Measurements from ENCODE around the gene PHYKPL. TPM values are rescaled to one million over a fixed set of nuclear protein-coding genes. Genes with fewer than 3 reads are reported as not detected.

PHYKPL gene
- total RNA-seq, 1 experiment from 2014 or later = 41.7 TPM

DNA sequence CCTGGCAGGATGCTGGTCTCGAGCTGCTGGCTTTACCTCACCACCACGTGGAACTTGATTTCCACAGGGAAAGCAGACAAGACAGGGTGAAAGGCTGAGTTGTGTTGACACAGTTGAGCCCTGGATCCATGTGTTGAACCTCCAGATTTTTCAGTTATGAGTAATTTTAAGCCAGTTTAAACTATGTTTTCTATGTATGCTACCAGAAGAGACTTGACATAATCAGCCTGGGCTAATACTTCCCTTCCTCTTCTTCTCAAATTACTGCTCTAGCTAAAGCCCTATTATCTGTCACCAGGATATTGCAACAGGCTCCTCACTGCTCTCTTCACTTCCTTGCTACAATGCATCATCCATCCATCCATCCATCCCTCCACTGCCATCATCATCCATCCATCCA is 12.0 kb upstream of the PHYKPL start:
- POLR2A ChIA-PET = no interaction called here
- H3K27ac Mint-ChIP-seq = no peak overlapping the region
- no peak for DNase-seq (ENCODE audit: low spot score)

More for the DNA sequence above, 12.0 kb upstream of the PHYKPL start:
- CTCF ChIA-PET = no interaction called here
- H3K27me3 Mint-ChIP-seq (ENCODE audit: low read depth) = no peaks in the 10 kb centered on the region
- H3K36me3 Mint-ChIP-seq = no peaks in the 10 kb centered on the region
- TF ChIP-seq TEAD4 (CRISPR knock-in tag; IDR thresholded peaks at IDR 0.05) (no peak), KAT7 (CRISPR knock-in tag; IDR thresholded peaks at IDR 0.05; ENCODE audit: borderline replicate concordance) (no peak), SOX15 (CRISPR knock-in tag; IDR thresholded peaks at IDR 0.05) (no peak), CBFB (CRISPR knock-in tag; IDR thresholded peaks at IDR 0.05; ENCODE audit: low read depth) (no peak), HMGA2 (CRISPR knock-in tag; IDR thresholded peaks at IDR 0.05) (no peak), CREM (CRISPR knock-in tag; IDR thresholded peaks at IDR 0.05) (no peak), MXD4 (CRISPR knock-in tag; IDR thresholded peaks at IDR 0.05; ENCODE audit: borderline replicate concordance) (no peak), NFE2L1 (CRISPR knock-in tag; IDR thresholded peaks at IDR 0.05) (no peak), NFYB (CRISPR knock-in tag; conservative IDR thresholded peaks at IDR 0.05; ENCODE audit: low read depth) (no peak), EMX1 (CRISPR knock-in tag; IDR thresholded peaks at IDR 0.05) (no peak)
- TF ChIP-seq, protein P1, sequence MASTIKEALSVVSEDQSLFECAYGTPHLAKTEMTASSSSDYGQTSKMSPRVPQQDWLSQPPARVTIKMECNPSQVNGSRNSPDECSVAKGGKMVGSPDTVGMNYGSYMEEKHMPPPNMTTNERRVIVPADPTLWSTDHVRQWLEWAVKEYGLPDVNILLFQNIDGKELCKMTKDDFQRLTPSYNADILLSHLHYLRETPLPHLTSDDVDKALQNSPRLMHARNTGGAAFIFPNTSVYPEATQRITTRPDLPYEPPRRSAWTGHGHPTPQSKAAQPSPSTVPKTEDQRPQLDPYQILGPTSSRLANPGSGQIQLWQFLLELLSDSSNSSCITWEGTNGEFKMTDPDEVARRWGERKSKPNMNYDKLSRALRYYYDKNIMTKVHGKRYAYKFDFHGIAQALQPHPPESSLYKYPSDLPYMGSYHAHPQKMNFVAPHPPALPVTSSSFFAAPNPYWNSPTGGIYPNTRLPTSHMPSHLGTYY (CRISPR knock-in tag; IDR thresholded peaks at IDR 0.05) = no peak
- TF ChIP-seq, protein P2, sequence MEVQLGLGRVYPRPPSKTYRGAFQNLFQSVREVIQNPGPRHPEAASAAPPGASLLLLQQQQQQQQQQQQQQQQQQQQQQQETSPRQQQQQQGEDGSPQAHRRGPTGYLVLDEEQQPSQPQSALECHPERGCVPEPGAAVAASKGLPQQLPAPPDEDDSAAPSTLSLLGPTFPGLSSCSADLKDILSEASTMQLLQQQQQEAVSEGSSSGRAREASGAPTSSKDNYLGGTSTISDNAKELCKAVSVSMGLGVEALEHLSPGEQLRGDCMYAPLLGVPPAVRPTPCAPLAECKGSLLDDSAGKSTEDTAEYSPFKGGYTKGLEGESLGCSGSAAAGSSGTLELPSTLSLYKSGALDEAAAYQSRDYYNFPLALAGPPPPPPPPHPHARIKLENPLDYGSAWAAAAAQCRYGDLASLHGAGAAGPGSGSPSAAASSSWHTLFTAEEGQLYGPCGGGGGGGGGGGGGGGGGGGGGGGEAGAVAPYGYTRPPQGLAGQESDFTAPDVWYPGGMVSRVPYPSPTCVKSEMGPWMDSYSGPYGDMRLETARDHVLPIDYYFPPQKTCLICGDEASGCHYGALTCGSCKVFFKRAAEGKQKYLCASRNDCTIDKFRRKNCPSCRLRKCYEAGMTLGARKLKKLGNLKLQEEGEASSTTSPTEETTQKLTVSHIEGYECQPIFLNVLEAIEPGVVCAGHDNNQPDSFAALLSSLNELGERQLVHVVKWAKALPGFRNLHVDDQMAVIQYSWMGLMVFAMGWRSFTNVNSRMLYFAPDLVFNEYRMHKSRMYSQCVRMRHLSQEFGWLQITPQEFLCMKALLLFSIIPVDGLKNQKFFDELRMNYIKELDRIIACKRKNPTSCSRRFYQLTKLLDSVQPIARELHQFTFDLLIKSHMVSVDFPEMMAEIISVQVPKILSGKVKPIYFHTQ (CRISPR knock-in tag; IDR thresholded peaks at IDR 0.05) = no peak
- TF ChIP-seq, protein P3, sequence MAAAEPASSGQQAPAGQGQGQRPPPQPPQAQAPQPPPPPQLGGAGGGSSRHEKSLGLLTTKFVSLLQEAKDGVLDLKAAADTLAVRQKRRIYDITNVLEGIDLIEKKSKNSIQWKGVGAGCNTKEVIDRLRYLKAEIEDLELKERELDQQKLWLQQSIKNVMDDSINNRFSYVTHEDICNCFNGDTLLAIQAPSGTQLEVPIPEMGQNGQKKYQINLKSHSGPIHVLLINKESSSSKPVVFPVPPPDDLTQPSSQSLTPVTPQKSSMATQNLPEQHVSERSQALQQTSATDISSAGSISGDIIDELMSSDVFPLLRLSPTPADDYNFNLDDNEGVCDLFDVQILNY (CRISPR knock-in tag; IDR thresholded peaks at IDR 0.05) = no peak
- TF ChIP-seq, protein P4, sequence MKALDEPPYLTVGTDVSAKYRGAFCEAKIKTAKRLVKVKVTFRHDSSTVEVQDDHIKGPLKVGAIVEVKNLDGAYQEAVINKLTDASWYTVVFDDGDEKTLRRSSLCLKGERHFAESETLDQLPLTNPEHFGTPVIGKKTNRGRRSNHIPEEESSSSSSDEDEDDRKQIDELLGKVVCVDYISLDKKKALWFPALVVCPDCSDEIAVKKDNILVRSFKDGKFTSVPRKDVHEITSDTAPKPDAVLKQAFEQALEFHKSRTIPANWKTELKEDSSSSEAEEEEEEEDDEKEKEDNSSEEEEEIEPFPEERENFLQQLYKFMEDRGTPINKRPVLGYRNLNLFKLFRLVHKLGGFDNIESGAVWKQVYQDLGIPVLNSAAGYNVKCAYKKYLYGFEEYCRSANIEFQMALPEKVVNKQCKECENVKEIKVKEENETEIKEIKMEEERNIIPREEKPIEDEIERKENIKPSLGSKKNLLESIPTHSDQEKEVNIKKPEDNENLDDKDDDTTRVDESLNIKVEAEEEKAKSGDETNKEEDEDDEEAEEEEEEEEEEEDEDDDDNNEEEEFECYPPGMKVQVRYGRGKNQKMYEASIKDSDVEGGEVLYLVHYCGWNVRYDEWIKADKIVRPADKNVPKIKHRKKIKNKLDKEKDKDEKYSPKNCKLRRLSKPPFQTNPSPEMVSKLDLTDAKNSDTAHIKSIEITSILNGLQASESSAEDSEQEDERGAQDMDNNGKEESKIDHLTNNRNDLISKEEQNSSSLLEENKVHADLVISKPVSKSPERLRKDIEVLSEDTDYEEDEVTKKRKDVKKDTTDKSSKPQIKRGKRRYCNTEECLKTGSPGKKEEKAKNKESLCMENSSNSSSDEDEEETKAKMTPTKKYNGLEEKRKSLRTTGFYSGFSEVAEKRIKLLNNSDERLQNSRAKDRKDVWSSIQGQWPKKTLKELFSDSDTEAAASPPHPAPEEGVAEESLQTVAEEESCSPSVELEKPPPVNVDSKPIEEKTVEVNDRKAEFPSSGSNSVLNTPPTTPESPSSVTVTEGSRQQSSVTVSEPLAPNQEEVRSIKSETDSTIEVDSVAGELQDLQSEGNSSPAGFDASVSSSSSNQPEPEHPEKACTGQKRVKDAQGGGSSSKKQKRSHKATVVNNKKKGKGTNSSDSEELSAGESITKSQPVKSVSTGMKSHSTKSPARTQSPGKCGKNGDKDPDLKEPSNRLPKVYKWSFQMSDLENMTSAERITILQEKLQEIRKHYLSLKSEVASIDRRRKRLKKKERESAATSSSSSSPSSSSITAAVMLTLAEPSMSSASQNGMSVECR (CRISPR knock-in tag; IDR thresholded peaks at IDR 0.05; ENCODE audit: borderline replicate concordance) = no peak
- TF ChIP-seq, protein P5, sequence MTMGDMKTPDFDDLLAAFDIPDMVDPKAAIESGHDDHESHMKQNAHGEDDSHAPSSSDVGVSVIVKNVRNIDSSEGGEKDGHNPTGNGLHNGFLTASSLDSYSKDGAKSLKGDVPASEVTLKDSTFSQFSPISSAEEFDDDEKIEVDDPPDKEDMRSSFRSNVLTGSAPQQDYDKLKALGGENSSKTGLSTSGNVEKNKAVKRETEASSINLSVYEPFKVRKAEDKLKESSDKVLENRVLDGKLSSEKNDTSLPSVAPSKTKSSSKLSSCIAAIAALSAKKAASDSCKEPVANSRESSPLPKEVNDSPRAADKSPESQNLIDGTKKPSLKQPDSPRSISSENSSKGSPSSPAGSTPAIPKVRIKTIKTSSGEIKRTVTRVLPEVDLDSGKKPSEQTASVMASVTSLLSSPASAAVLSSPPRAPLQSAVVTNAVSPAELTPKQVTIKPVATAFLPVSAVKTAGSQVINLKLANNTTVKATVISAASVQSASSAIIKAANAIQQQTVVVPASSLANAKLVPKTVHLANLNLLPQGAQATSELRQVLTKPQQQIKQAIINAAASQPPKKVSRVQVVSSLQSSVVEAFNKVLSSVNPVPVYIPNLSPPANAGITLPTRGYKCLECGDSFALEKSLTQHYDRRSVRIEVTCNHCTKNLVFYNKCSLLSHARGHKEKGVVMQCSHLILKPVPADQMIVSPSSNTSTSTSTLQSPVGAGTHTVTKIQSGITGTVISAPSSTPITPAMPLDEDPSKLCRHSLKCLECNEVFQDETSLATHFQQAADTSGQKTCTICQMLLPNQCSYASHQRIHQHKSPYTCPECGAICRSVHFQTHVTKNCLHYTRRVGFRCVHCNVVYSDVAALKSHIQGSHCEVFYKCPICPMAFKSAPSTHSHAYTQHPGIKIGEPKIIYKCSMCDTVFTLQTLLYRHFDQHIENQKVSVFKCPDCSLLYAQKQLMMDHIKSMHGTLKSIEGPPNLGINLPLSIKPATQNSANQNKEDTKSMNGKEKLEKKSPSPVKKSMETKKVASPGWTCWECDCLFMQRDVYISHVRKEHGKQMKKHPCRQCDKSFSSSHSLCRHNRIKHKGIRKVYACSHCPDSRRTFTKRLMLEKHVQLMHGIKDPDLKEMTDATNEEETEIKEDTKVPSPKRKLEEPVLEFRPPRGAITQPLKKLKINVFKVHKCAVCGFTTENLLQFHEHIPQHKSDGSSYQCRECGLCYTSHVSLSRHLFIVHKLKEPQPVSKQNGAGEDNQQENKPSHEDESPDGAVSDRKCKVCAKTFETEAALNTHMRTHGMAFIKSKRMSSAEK (CRISPR knock-in tag; IDR thresholded peaks at IDR 0.05; ENCODE audit: borderline replicate concordance) = no peak
- no peak overlapping the region for H3K4me3 Mint-ChIP-seq
- no peak for ATAC-seq
- no peaks in the 10 kb centered on the region for H3K9me3 Mint-ChIP-seq
- peaks cover 3% of the 10 kb centered on the region; the same call in 1 of the 2 replicates for H3K4me1 Mint-ChIP-seq

Data from WTC11 (cell line).